GM15510 (cell line): ENCODE measurements around the gene B4GALNT4.

Experiments used
- POLR2A ChIP-seq: IDR thresholded peaks from 3 replicates; pipeline ENCODE4 v1.6.1; 2011; ENCODE audit warnings: borderline replicate concordance; ENCODE audit not compliant: insufficient read length; ENCODE audit errors: extremely low read depth

Gene B4GALNT4

DNA sequence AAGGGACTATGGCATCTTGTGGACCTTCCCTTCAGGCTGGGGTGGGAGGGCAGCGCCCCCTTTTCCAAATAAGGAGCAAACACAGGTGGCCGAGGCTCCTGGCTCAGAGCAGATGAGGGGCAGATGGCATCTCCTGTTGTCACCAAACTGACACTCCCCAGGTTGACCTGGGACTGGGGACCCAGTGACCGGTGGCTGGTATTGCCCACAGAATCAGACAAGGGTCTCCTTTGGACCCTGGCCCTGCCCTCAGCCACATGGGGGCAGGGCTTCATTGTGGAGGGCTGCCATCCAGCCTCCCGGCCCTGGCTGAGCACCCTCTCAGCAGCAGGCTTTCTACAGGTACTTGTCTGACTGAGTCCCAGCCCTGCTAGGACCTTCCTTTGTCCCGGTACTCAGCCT, 46.3 kb downstream of the B4GALNT4 start:
- no peak for TF ChIP-seq POLR2A

DNA sequence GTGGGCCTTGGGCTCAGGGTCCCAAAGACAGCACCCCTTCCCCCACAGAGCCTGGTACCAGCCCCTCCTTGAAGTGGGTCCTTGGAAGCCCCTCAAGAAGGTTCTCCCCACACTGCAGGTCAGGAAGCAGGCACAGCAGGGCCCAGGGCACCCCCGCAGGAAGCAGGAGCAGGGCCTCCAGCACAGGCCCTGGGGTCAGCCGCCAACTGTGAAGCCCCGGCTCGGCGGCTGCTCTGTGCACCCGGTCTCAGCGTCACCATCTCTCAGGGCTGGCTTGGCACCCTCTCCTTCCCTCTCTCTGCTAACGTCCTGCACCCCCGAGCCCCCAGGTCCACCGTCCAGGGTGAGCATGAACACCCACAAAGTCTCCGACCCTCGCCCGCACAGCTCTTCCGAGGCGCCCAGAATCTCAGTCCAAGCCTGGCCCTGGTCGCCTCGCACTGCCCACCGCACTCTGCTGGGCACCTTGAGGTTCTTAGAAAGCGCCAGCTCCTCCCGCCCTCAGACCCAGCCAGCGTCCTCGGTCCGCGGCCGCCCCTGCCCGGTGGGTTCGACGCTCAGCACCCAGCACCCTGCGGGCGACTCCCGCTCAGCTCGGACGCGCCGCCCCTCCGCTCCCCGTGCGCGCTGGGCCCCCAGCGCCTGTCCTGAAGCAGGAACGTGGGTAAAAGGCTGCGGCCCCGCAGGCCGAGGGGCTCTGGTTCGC, 46.9 kb downstream of the B4GALNT4 start:
- TF ChIP-seq POLR2A = no peak

DNA sequence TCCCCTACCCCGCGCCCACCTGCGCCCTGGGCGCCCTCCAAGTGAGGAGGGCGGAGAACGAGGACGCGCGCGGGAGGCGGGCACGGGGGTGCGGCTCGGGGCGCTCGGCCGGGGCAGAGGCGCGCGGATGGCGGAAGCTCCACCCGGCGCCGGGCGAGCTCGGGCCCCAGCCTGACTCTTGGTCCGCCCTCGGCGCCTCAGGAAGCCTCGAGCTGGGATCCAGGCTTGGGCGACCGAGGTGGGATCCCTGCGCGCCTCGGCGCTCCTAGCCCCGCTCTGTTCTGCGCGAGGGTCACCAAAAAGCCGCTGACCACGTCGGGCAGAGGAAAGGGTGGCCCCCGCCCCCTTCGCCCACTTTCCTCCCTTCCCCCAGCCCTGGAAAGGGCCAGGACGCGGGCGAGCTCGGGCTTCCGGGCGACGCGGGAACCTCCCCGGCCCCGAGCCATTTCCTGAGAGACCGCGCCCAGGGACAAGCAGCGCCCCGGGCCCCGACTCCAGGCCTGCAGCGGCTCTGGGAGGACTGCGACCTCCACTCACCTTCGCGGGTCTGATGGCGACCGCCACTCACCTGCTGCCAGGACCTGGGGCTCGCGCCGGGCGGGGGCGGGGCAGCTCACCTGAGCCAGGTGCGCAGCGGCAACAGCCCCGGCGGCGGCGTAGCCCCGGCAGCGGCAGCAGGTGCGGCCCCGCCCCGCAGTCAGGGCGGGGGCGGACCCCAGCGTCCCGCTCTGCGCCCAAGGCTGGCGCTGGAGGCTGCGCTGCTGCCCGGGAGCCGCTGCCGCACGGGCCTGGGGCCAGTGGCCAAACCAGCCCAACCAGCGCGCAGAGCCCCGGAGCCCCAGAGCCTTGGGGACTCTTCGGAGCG, 47.7 kb downstream of the B4GALNT4 start:
- TF ChIP-seq POLR2A = peak; percentile 20

DNA sequence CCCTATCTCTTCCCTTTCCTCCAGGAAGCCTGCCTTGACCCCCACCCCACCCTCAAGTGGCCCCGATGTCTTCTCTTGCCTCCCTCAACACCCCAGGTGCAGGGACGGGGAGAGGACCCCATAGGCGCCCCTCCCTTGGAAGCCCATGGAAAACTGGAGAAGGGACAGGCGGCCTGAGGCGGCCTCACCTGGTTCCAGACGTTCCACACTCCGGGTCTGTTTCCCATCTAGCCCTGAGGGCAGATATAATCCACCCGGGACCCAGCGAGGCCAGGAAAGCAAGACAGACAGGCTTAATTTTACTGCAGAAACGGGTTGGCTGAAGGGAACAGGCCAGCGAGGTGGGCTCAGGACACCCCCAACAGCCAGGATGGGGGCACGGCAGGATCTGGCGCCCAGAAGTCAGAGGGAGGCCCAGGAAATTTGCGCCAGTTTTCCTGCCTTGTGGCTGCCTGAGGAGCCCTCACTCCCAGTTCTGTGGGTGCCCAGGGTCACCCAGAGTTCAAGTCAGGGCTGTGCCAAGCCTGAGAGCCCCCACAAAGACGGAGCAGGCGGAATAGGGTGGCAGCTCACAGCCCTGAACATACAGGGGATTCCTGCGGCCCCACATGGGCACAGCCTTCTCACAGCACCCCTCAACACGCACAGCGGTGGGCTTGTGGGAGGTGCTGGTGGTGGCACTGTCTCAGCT, 48.5 kb downstream of the B4GALNT4 start:
- TF ChIP-seq POLR2A = no peak

DNA sequence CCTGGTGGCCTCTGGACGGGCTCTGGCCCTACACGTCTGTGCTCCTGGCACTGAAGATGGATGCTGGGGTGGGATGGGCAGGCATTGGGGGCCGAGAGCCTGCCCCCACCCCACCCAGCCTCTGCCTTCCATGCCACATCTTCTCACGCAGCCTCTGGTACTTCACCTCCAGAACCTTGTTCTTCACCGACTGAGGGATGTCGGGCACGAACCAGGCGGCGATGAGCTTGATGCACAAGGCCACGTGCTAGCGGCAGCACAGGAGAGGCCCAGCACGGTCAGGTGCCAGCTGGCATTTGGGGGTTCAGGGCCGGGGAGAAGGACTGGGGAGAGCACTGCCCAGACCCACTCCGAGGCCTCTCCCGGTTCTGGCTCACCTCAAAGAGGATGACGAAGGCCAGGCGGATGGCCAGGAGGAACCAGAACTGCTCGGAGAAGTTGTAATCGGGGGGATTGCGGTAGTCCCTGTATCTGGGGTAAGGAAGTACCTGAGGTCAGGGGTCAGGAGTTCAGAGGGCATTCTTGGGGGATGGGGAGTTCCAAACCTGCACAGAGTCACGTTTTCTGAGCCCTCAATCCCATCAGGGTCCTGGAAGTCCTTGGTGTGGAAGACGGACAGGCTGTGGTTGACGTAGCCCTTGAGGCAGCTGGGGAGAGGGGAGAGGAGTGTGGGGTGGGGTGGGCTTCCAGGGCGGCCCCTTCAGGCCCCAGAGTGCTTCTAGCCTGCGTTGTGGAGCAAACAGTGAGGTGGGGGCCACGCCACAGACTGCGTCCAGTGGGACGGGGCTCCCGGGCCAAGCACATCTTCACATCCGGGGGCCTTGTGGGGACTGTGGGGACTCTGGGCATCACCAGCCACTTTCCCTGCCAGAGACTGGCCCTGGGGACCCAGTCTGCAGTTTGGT, 49.3 kb downstream of the B4GALNT4 start:
- no peak for TF ChIP-seq POLR2A

DNA sequence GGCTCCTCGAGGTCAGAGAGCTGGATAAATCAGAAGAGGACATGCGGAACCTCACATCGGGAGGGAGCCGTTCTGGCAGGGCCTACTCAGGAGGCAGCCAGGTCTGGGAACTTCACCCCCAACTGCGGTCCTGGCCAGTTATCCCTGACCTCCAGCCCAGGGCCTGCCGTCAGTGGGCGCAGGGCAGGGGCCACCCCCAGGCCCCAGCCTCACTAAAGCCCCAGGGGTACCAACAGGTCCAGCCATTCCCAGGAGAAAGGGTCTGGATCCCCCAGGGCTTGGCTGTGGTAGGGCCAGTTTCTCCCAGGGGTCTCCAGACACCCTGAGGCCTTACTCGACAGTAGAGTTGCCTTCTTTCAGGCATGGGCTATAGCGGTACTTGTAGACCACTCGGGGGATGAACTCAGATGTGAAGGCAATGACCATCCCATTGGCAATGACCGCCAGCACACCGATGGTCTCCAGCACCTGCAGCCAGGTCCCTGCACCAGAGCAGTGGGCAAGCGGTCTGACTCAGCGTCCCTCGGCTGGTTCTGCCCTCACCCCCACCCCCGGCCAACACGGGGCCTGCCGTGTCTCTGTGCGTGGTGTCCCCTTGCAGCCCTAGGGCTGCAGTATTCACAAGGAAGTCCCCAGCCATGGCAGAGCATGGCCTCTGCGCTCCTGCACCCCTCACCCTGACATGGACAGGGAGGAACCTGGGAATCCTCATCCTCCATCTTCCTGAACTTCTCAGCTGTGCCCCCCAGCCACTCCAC, 50.1 kb downstream of the B4GALNT4 start:
- no peak for TF ChIP-seq POLR2A

DNA sequence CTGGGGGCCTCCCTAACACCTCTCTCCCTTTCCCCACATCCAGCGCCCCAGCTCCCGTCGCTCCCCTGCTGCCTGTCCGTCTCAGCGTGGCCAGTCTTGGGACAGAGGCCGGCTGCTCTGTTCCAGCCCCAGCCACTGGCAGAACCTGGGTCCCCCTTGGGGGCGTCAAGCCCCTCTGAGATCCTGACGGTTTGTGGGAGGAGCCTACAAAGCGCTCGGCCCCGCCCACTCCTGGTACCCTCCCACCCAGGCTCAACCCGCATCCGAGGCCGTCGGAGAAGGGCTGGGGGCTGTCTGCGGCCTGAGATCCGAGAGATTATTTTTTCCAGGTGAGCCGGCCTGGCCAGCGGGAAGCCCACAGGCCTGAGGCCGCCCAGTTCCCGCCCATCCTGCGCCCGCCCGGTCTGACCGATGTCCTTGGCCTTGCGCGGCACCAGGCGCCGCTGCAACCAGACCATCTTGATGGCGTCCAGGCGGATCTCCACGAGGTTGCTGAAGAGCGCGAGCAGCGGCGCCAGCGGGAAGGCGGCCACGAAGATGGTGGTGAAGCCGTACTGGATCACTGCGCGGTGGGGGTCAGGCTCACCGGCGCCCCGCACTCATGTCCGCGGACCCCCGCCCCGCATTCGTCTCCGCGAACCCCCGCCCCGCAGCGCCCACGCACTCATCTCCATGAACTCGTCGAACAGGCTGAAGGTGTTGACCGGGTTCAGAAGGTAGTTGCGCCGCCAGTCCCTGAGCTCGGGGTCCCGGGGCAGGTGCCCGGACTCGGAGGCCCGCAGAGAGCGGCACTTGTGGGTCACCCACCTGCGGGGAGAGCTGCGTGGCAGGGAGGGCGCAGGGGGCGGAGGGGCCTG, 51.0 kb downstream of the B4GALNT4 start:
- TF ChIP-seq POLR2A = no peak

DNA sequence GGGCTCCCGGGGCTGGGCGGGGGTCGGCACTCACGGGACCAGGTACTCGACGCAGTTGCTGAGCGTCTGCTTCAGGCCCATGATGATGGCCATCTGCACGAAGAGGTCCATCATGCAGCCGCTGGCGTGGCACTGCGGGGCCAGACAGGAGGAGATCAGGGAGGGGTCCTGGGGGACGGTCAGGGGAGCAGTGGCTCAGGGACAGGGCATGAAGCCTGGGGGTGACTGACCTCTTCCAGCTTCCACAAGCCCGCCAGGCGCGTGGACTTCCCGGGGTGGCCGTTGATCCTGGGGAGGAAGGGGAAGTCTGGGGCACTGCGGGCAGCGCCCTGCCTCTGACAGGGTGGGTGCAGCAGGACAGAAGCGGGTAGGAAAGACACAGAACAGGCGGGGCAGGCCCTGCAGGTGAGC, 51.6 kb downstream of the B4GALNT4 start:
- no peak for TF ChIP-seq POLR2A

DNA sequence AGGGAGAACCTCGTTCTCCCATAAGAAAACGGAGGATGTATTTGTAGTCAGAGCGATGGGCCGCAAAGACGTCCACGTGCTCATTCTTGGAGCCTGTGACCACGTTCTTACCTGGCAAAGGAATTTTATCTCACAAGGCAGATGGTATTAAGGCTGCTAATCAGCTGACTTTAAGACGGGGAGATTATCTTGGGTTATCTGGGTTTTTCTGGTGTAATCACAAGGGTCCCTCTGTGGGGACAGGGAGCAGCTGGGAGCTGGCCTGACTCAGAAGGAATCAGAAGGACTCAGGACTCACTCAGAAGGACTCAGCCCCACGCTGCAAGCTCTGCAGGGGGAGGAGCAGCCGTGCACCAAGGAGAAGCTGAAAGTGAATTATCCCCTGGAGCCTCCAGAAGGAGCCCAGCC, 53.0 kb downstream of the B4GALNT4 start:
- TF ChIP-seq POLR2A = no peak

DNA sequence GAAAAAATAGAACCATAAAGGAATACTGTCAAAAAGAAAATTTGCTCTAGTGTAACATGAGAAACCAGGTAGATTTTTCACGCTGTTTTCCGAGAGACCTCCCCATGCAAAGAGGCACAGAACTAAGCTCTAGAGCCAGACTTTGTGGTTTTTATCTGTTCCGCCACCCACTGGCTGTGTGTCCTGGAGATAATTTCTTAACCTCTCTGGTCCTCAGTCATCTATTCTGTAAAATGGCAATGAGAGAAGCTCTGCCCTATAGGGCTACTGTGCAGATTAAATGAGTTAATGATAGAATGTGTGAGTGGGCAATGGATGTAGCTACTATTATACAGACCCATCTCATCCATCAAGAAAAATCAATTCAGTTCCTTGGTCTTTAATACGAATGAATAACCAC, 54.9 kb downstream of the B4GALNT4 start:
- no peak for TF ChIP-seq POLR2A

DNA sequence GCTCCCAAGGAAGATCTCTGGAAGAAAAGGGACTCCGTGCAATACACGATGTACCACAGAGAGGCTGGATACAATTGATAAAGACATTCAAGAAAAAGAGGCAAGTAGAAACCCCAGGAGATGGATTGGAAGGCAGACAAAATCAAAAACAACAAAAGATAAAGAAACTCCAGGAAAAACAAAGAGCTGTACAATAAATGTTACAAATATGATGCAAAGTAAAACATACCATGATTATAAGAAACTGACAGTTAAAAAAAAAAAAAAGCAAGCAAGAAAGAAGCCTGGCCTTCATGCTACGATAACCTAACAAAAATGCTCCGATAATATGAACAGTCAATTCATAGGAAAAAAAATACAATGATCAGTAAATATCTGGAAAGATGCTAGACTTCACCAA, 56.0 kb downstream of the B4GALNT4 start:
- no peak for TF ChIP-seq POLR2A

DNA sequence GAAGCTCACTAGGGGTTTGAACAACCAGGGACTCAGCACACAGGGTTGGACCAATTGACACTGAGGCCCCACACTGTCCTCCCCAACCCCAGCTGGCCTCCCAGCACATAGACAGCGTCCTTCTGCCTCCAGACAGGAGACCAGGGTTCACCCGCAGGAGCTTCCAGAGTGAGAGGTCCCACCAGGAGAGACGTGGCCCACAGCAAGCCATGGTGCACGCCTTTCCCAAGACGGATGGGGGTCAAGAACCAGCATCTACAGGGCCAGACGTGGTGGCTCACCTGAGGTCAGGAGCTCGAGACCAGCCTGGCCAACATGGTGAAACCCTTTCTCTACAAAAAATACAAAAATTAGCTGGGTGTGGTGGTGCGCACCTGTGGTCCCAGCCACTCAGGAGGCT, 57.6 kb downstream of the B4GALNT4 start:
- TF ChIP-seq POLR2A = no peak

DNA sequence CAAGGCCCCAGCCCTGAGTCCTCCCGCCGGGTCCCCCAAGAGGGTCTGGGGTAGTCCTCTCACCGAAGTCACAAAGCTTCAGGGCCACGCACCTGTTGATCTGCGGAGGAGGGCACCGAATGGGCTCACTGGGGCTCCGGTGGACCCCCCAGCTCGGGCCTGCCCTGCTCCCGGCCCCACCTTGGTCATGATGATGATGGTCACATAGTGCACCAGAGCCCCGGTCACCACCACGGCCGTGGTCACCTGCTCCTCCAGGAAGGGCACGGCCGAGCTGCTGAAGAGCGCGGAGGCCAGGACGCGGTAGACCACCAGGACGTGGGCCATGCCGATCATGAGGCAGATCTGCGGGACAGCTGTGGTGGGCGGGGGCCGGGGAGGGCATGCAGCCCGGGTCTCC, 59.0 kb downstream of the B4GALNT4 start:
- TF ChIP-seq POLR2A = no peak

DNA sequence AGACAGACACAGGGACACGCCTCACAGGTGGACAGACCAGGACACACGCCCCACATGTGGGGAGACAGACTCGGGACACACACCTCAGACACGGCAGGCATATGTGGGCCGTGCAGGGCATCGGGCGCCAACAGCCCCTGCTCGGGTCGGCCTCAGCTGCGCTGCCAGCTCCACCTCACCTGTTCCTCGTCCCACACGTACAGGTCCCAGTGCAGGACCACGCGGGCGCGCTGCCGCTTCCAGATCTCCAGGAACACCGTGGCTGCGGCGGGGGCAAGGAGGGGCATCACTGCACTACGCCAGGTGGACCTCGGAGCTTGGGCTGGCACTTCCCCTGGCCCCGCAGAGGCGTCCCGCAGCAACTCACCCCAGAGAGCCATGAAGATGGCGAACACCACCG, 60.1 kb downstream of the B4GALNT4 start:
- TF ChIP-seq POLR2A = no peak
